Keratinocyte (primary cell): Measurements from ENCODE around the gene ITPK1. TPM values are rescaled to one million over a fixed set of nuclear protein-coding genes. Genes with fewer than 3 reads are reported as not detected.
"Not testable (repeated sequence)": the region's sequence is repeated elsewhere in the genome, so short reads cannot be mapped to it uniquely, and the experiment has no call there.

Source experiments
- DNase-seq: peaks from one replicate; pipeline ENCODE4 v3.0.0-alpha.2; 2011; ENCODE audit warnings: low read depth, missing footprints, low spot score
- FAIRE-seq: peaks from 2 replicates; lab custom pipeline; 2011; peaks lifted over from hg19 to GRCh38; lab: Jason Lieb, UNC
- H2AFZ ChIP-seq: 2 replicates; pipeline ENCODE4 v1.6.0; 2012; ENCODE audit warnings: low read length, control low read depth, inconsistent platforms; ENCODE audit not compliant: control insufficient read depth
- H3K27ac ChIP-seq: 2 replicates; pipeline ENCODE4 v1.5.1; 2011; ENCODE audit warnings: low read length; ENCODE audit not compliant: control insufficient read depth, insufficient read depth
- H3K27me3 ChIP-seq: 3 replicates; pipeline ENCODE4 v1.6.0; 2011; ENCODE audit warnings: low read length; ENCODE audit not compliant: control insufficient read depth, insufficient read depth; ENCODE audit errors: extremely low read depth
- H3K36me3 ChIP-seq, 2 experiments: 2 replicates in 1 of 2; 3 replicates in 1 of 2; pipeline ENCODE4 v1.5.1; 2011; ENCODE audit warnings: low read length in 2 of 2, mild to moderate bottlenecking in 1 of 2; ENCODE audit not compliant: control insufficient read depth in 2 of 2, insufficient read depth in 2 of 2; ENCODE audit errors: extremely low read depth in 1 of 2
- H3K4me1 ChIP-seq: 3 replicates; pipeline ENCODE4 v1.5.1; 2011; ENCODE audit warnings: low read length; ENCODE audit not compliant: control insufficient read depth, insufficient read depth; ENCODE audit errors: extremely low read depth
- H3K4me2 ChIP-seq: 3 replicates; pipeline ENCODE4 v1.6.0; 2011; ENCODE audit warnings: low read depth, low read length; ENCODE audit not compliant: control insufficient read depth, insufficient read depth; ENCODE audit errors: extremely low read depth
- H3K4me3 ChIP-seq, 3 experiments: fragments of 200-600 bp in 1 of 3; sonication (generic) in 1 of 3; 2 replicates in 2 of 3; 3 replicates in 1 of 3; pipeline ENCODE4 v1.5.1; 2011 to 2016; ENCODE audit warnings: low read length in 3 of 3, mild to moderate bottlenecking in 3 of 3, control low read depth in 2 of 3, inconsistent platforms in 1 of 3, low read depth in 1 of 3, mixed read lengths in 1 of 3, mixed run types in 1 of 3, moderate library complexity in 1 of 3; ENCODE audit not compliant: control insufficient read depth in 2 of 3, insufficient read depth in 2 of 3; ENCODE audit errors: extremely low read depth in 1 of 3
- H3K79me2 ChIP-seq: 2 replicates; pipeline ENCODE4 v1.6.0; 2012; ENCODE audit warnings: low read length; ENCODE audit not compliant: control insufficient read depth, insufficient read depth
- H3K9ac ChIP-seq: 3 replicates; pipeline ENCODE4 v1.6.0; 2011; ENCODE audit warnings: low read length; ENCODE audit not compliant: control insufficient read depth, insufficient read depth; ENCODE audit errors: extremely low read depth
- H3K9me1 ChIP-seq: 3 replicates; pipeline ENCODE4 v1.6.0; 2011; ENCODE audit warnings: low read length; ENCODE audit not compliant: control insufficient read depth, insufficient read depth; ENCODE audit errors: extremely low read depth
- H3K9me3 ChIP-seq: 2 replicates; pipeline ENCODE4 v1.5.1; 2012; ENCODE audit warnings: low read depth, low read length; ENCODE audit not compliant: control insufficient read depth
- H4K20me1 ChIP-seq: 3 replicates; pipeline ENCODE4 v1.6.0; 2011; ENCODE audit warnings: low read length; ENCODE audit not compliant: control insufficient read depth, insufficient read depth; ENCODE audit errors: extremely low read depth
- EZH2 ChIP-seq: IDR thresholded peaks from one replicate; pipeline ENCODE4 v1.6.1; 2012; ENCODE audit warnings: inconsistent platforms, mild to moderate bottlenecking, low read length, moderate library complexity
- dilution Hi-C: fragments of 300-500 bp; cut with MboI; formaldehyde crosslinking; loops from one replicate; pipeline ENCODE4 v1.7.0; 2020; ENCODE audit warnings: low sequenced_read_pairs; ENCODE audit not compliant: extremely low pct_ligation_motif_present
- polyA plus RNA-seq, 5 experiments: library from polyadenylated mRNA; depleted of rRNA in 3 of 5; stranded (reverse) in 3 of 5; stranded (forward) in 1 of 5; unstranded in 1 of 5; fragments of >200 nt; gene quantifications; 1 replicate in 1 of 5; 2 replicates in 3 of 5; 3 replicates in 1 of 5; pipeline versions ENCODE4 v1.2.1 to v1.2.3, GENCODE V29; 2011 to 2012; ENCODE audit warnings: missing spikeins in 2 of 5, low read depth in 1 of 5, low replicate concordance in 1 of 5
- TF ChIP-seq, protein P1 (sequence below), 3 experiments: IDR thresholded peaks in 1 of 3; conservative IDR thresholded peaks in 1 of 3; optimal IDR thresholded peaks in 1 of 3; 2 replicates in 2 of 3; 3 replicates in 1 of 3; pipeline versions ENCODE3 to v1.5.1; 2011; ENCODE audit warnings: low read length in 3 of 3, mild to moderate bottlenecking in 3 of 3, moderate library complexity in 2 of 3, control low read depth in 1 of 3, inconsistent platforms in 1 of 3; ENCODE audit not compliant: insufficient read depth in 2 of 3; ENCODE audit errors: extremely low read depth in 1 of 3

The ITPK1 gene
- polyA plus RNA-seq, 1 donor (not counting 4 experiments of a cell fraction or from before 2014, with no cell fraction given): 67.8 TPM

DNA sequence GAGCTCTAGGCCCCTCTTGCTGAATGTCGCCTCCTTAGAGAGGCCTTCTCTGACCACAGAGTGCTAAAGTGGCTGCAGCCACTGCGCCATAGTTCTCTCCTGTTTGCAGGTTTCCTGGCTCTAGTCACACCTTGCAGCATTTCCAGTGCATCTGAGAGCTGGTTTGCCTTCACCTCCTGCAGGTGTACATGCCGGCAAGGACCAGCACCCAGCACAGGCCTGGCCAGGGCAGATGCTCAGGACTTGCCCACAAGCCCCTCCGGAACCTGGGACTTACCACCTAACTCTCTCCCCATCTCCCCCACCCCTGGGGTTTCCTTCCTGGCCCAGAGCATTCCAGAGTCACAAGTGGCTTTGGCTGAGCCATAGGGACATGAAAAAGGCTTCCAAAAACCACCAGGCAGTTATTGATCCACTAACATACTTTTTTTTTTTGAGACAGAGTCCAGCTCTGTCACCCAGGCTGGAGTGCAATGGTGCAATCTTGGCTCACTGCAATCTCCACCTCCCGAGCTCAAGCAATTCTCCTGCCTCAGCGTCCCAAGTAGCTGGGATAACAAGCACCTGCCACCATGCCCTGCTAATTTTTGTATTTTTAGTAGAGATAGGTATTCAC, 9.1 kb downstream of the ITPK1 start:
- H2AFZ ChIP-seq: no peak overlapping the region
- peaks cover 0 to 5% of the 10 kb centered on the region in 2 experiments for H3K36me3 ChIP-seq
- H3K4me2 ChIP-seq: no peak overlapping the region
- H3K4me1 ChIP-seq: peaks cover 20% of the 10 kb centered on the region
- no peak overlapping the region for H3K27ac ChIP-seq
- peaks cover 5% of the 10 kb centered on the region for H4K20me1 ChIP-seq
- TF ChIP-seq EZH2: no peak
- TF ChIP-seq, protein P1, sequence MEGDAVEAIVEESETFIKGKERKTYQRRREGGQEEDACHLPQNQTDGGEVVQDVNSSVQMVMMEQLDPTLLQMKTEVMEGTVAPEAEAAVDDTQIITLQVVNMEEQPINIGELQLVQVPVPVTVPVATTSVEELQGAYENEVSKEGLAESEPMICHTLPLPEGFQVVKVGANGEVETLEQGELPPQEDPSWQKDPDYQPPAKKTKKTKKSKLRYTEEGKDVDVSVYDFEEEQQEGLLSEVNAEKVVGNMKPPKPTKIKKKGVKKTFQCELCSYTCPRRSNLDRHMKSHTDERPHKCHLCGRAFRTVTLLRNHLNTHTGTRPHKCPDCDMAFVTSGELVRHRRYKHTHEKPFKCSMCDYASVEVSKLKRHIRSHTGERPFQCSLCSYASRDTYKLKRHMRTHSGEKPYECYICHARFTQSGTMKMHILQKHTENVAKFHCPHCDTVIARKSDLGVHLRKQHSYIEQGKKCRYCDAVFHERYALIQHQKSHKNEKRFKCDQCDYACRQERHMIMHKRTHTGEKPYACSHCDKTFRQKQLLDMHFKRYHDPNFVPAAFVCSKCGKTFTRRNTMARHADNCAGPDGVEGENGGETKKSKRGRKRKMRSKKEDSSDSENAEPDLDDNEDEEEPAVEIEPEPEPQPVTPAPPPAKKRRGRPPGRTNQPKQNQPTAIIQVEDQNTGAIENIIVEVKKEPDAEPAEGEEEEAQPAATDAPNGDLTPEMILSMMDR (optimal IDR thresholded peaks at IDR 0.05 in 1 of 3, IDR thresholded peaks at IDR 0.05 in 1 of 3, conservative IDR thresholded peaks at IDR 0.05 in 1 of 3; ENCODE audit: extremely low read depth in 1 of 3, insufficient read depth in 2 of 3, low read length in 3 of 3): no peak
- H3K9me3 ChIP-seq: no peaks in the 10 kb centered on the region
- FAIRE-seq (no peak), DNase-seq (no peak)
- no peaks in the 10 kb centered on the region for H3K27me3 ChIP-seq
- H3K4me3 ChIP-seq: no peak overlapping the region
- H3K9me1 ChIP-seq: peaks cover 6% of the 10 kb centered on the region
- dilution Hi-C loops: no loop called here
- peaks cover 81% of the 10 kb centered on the region for H3K79me2 ChIP-seq
- no peak overlapping the region for H3K9ac ChIP-seq

DNA sequence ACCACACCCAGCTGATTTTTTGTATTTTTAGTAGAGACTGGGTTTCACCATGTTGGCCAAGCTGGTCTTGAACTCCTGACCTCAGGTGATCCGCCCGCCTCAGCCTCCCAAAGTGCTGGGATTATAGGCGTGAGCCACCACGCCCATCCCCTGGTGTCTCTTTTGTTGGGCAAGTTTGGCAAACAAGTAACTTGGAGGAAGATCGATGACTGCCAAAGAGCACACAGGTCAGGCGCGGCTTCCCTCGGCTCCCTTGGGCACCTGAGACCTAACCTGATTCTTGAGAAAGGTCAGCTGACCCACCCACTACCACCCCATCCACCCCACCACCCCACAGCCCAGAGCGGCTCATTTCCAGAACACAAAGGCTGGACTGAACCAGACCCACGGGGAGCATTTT, 9.9 kb downstream of the ITPK1 start:
- H4K20me1 ChIP-seq, DNase-seq, H2AFZ ChIP-seq, H3K9ac ChIP-seq, H3K4me3 ChIP-seq, dilution Hi-C loops, H3K27me3 ChIP-seq, FAIRE-seq, H3K36me3 ChIP-seq, H3K27ac ChIP-seq, H3K9me3 ChIP-seq, H3K4me2 ChIP-seq: not testable (repeated sequence)
- Histone ChIP-seq H3K79me2 (peaks cover 82% of the 10 kb centered on the region), H3K4me1 (peaks cover 26% of the 10 kb centered on the region), H3K9me1 (peaks cover 12% of the 10 kb centered on the region)

DNA sequence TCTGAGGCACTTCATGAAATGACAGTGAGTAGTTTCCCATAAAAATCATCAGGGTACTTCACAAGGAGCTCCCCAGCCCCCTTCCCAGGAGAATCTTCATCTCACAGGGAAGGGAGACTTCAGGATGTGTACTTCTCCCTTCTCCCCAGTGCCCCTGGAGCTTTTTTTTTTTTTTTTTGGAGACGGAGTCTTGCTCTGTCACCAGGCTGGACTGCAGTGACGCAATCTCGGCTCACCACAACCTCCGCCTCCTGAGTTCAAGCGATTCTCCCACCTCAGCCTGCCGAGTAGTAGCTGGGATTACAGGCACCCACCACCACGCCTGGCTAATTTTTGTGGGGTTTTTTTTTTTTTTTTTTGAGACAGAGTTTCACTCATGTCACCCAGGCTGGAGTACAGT, 10.4 kb downstream of the ITPK1 start:
- Histone ChIP-seq H4K20me1 (peaks cover 8% of the 10 kb centered on the region), H3K4me3 (no peak overlapping the region), H3K4me1 (peaks cover 31% of the 10 kb centered on the region), H3K9me3 (no peaks in the 10 kb centered on the region), H3K4me2 (no peak overlapping the region), H3K9me1 (peaks cover 15% of the 10 kb centered on the region), H3K36me3 (peaks cover 0 to 5% of the 10 kb centered on the region in 2 experiments), H2AFZ (no peak overlapping the region), H3K79me2 (peaks cover 80% of the 10 kb centered on the region), H3K27ac (no peak overlapping the region), H3K27me3 (no peaks in the 10 kb centered on the region), H3K9ac (no peak overlapping the region)
- FAIRE-seq (no peak), DNase-seq (no peak)
- dilution Hi-C loops: no loop called here
- TF ChIP-seq EZH2: no peak
- TF ChIP-seq, protein P1 (optimal IDR thresholded peaks at IDR 0.05 in 1 of 3, IDR thresholded peaks at IDR 0.05 in 1 of 3, conservative IDR thresholded peaks at IDR 0.05 in 1 of 3; ENCODE audit: extremely low read depth in 1 of 3, insufficient read depth in 2 of 3, low read length in 3 of 3): no peak
